ENCODE results near the gene C7orf25. TPM values are rescaled to one million over a fixed set of nuclear protein-coding genes. Genes with fewer than 3 reads are reported as not detected.

Gene C7orf25
- total and polyA plus RNA-seq, 10 of the 15 experiments (the other 5 are each of a cell fraction or from before 2014, with no cell fraction given) = 0.63 to 3.2 (median 1.7) TPM

GRCh38 chr7:42945821-42946626 lies 34.2 kb upstream of the C7orf25 start (continued):
- TF ChIP-seq PKNOX1 (IDR thresholded peaks at IDR 0.05) (peak; percentile 32; the same call in 1 of the 2 replicates), BCL11A (IDR thresholded peaks at IDR 0.05; ENCODE audit: low read depth, low read length) (no peak), POLR2A (IDR thresholded peaks at IDR 0.05; ENCODE audit: low read depth, low read length) (no peak), HDAC2 (IDR thresholded peaks at IDR 0.05) (no peak), CHD2 (IDR thresholded peaks at IDR 0.05; ENCODE audit: borderline replicate concordance, low read depth, low read length) (peak; percentile 38; the same call in 1 of the 2 replicates), STAT1 (conservative IDR thresholded peaks at IDR 0.05) (no peak; the same call in 1 of the 2 replicates), USF2 (IDR thresholded peaks at IDR 0.05; ENCODE audit: borderline replicate concordance, low read depth, low read length) (no peak), LARP7 (IDR thresholded peaks at IDR 0.05) (no peak), MEF2A (IDR thresholded peaks at IDR 0.05; ENCODE audit: insufficient read depth, low read depth, low read length) (no peak), POLR2AphosphoS2 (IDR thresholded peaks at IDR 0.05; ENCODE audit: low read depth, low read length) (no peak), EZH2 (IDR thresholded peaks at IDR 0.05; ENCODE audit: borderline replicate concordance, control insufficient read depth, low read depth, low read length) (no peak), SKIL (IDR thresholded peaks at IDR 0.05; ENCODE audit: low read depth, poor library complexity, severe bottlenecking) (no peak), MTA3 (IDR thresholded peaks at IDR 0.05; ENCODE audit: borderline replicate concordance, low read length) (no peak), PBX3 (IDR thresholded peaks at IDR 0.05; ENCODE audit: insufficient replicate concordance, low read depth, low read length) (no peak), SMAD5 (IDR thresholded peaks at IDR 0.05; ENCODE audit: low read depth) (no peak), ZBED1 (IDR thresholded peaks at IDR 0.05; ENCODE audit: borderline replicate concordance) (no peak), RELB (IDR thresholded peaks at IDR 0.05; ENCODE audit: low read depth) (peak; percentile 74; the same call in 1 of the 2 replicates), E2F4 (IDR thresholded peaks at IDR 0.05; ENCODE audit: low read depth, low read length) (no peak), NR2C2 (IDR thresholded peaks at IDR 0.05; ENCODE audit: borderline replicate concordance, control insufficient read depth, insufficient read length, low read depth) (no peak)

Data from GM12878 (cell line).